OCI-LY3 (cell line): Measurements from ENCODE around the gene KBTBD8.

Experiments
- H2AFZ ChIP-seq: fragments of 200-600, 300-600 bp; shearing (Covaris generic); 2 replicates; pipeline ENCODE4 v1.6.0; 2014; ENCODE audit warnings: antibody characterized with exemption, low read depth, low read length
- H3K27ac ChIP-seq: fragments of 200-600, 300-600 bp; sonication (generic); 2 replicates; pipeline ENCODE4 v1.5.1; 2014; ENCODE audit warnings: mild to moderate bottlenecking, low read length, moderate library complexity, mixed read lengths
- H3K27me3 ChIP-seq: fragments of 200-600, 300-600 bp; sonication (generic); 2 replicates; pipeline ENCODE4 v1.6.1; 2014; ENCODE audit warnings: low read depth, low read length, mixed read lengths
- H3K36me3 ChIP-seq: fragments of 200-600, 300-600 bp; sonication (generic); replicated peaks from 2 replicates; pipeline ENCODE3; 2014; ENCODE audit warnings: low read depth, low read length, mixed read lengths
- H3K4me1 ChIP-seq: fragments of 300-600, 200-600 bp; sonication (generic); 2 replicates; pipeline ENCODE4 v1.6.1; 2014; ENCODE audit warnings: low read length, mixed read lengths
- H3K4me2 ChIP-seq: fragments of 200-600, 300-600 bp; sonication (generic); 2 replicates; pipeline ENCODE4 v1.6.1; 2014; ENCODE audit warnings: low read length, mixed read lengths
- H3K4me3 ChIP-seq: fragments of 300-600, 200-600 bp; sonication (generic); 2 replicates; pipeline ENCODE4 v1.5.1; 2014; ENCODE audit warnings: antibody characterized with exemption, mild to moderate bottlenecking, low read length, moderate library complexity
- H3K79me2 ChIP-seq: fragments of 300-600, 200-600 bp; shearing (Covaris generic); 2 replicates; pipeline ENCODE4 v1.6.1; 2014; ENCODE audit warnings: mild to moderate bottlenecking, low read length, mixed read lengths
- H3K9ac ChIP-seq: fragments of 300-600, 200-600 bp; shearing (Covaris generic); 2 replicates; pipeline ENCODE4 v1.6.0; 2014; ENCODE audit warnings: mild to moderate bottlenecking, low read length, moderate library complexity
- H3K9me3 ChIP-seq: fragments of 200-600, 300-600 bp; shearing (Covaris generic); 2 replicates; pipeline ENCODE4 v1.6.1; 2014; ENCODE audit warnings: low read length, mixed read lengths; ENCODE audit not compliant: insufficient read depth
- H4K20me1 ChIP-seq: fragments of 200-600, 300-600 bp; sonication (generic); 2 replicates; pipeline ENCODE4 v1.6.1; 2016; ENCODE audit warnings: low read length, mixed read lengths; ENCODE audit not compliant: insufficient read depth
- EZH2phosphoT487 ChIP-seq: fragments of 200-600 bp; shearing (Covaris generic); IDR thresholded peaks from 2 replicates; pipeline ENCODE4 v1.6.1; 2018; ENCODE audit warnings: antibody characterized with exemption, mixed run types, low read depth
- TF ChIP-seq, protein P1 (sequence below): fragments of 200-600, 300-600 bp; sonication (generic); IDR thresholded peaks from 2 replicates; pipeline ENCODE4 v1.5.1; 2014; ENCODE audit warnings: antibody characterized with exemption, low read length, low read depth

KBTBD8 gene

DNA sequence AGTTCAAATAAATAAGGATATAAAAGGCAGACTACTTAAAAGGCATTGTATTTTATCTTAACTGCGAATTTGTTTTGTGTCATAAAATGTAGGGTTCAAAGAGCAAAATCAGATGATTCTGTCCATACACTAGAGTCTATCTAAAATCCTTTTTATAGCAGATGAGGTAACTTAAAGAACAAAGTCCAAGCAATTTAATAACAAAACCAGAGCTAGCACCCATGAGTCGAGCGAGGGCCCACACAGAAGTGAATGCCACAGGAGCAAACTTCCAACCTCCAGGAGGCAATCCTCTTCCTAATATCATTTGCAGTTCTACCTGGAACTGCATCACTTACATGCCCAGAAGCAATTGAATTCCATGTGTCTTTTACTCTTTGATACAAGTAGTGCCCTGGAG is 35.4 kb upstream of the KBTBD8 start:
- no peak overlapping the region for H3K4me2 ChIP-seq
- peaks cover 6% of the 10 kb centered on the region for H3K27me3 ChIP-seq
- no peak for TF ChIP-seq EZH2phosphoT487
- TF ChIP-seq, protein P1, sequence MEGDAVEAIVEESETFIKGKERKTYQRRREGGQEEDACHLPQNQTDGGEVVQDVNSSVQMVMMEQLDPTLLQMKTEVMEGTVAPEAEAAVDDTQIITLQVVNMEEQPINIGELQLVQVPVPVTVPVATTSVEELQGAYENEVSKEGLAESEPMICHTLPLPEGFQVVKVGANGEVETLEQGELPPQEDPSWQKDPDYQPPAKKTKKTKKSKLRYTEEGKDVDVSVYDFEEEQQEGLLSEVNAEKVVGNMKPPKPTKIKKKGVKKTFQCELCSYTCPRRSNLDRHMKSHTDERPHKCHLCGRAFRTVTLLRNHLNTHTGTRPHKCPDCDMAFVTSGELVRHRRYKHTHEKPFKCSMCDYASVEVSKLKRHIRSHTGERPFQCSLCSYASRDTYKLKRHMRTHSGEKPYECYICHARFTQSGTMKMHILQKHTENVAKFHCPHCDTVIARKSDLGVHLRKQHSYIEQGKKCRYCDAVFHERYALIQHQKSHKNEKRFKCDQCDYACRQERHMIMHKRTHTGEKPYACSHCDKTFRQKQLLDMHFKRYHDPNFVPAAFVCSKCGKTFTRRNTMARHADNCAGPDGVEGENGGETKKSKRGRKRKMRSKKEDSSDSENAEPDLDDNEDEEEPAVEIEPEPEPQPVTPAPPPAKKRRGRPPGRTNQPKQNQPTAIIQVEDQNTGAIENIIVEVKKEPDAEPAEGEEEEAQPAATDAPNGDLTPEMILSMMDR = no peak
- H3K9ac ChIP-seq = no peak overlapping the region
- no peaks in the 10 kb centered on the region for H3K79me2 ChIP-seq
- H3K4me3 ChIP-seq = no peak overlapping the region
- no peaks in the 10 kb centered on the region for H3K4me1 ChIP-seq
- H3K36me3 ChIP-seq = no peaks in the 10 kb centered on the region
- no peak overlapping the region for H3K27ac ChIP-seq
- no peak overlapping the region for H2AFZ ChIP-seq
- no peaks in the 10 kb centered on the region for H3K9me3 ChIP-seq
- no peaks in the 10 kb centered on the region for H4K20me1 ChIP-seq

DNA sequence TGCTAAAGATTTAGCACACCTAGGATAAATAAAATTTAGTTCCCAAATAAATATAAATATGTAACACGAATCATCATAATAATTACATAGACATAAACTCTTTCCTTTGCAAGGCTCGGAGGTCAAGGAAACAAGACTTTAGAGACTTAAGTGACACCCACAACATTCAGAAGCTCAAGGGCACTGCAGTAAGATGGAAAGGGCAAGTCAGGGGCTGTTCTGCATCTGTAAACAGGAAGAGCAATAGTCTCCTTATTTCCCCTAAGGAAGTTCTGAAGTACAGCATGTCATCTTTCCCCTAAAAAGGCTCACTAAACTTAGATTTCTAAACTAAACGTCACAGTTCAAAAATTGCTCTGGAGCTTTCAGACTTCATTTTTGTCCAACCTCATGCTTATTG is 26.9 kb upstream of the KBTBD8 start:
- Histone ChIP-seq H2AFZ (peak overlapping the region; percentile 99), H4K20me1 (no peaks in the 10 kb centered on the region), H3K36me3 (no peaks in the 10 kb centered on the region), H3K27me3 (peaks cover 22% of the 10 kb centered on the region), H3K9me3 (no peaks in the 10 kb centered on the region), H3K79me2 (no peaks in the 10 kb centered on the region), H3K9ac (peak overlapping the region; percentile 68), H3K4me1 (peaks cover 18% of the 10 kb centered on the region), H3K27ac (no peak overlapping the region), H3K4me3 (peak overlapping the region; percentile 78), H3K4me2 (peak overlapping the region; percentile 96)
- TF ChIP-seq EZH2phosphoT487 = no peak
- TF ChIP-seq, protein P1 = no peak

DNA sequence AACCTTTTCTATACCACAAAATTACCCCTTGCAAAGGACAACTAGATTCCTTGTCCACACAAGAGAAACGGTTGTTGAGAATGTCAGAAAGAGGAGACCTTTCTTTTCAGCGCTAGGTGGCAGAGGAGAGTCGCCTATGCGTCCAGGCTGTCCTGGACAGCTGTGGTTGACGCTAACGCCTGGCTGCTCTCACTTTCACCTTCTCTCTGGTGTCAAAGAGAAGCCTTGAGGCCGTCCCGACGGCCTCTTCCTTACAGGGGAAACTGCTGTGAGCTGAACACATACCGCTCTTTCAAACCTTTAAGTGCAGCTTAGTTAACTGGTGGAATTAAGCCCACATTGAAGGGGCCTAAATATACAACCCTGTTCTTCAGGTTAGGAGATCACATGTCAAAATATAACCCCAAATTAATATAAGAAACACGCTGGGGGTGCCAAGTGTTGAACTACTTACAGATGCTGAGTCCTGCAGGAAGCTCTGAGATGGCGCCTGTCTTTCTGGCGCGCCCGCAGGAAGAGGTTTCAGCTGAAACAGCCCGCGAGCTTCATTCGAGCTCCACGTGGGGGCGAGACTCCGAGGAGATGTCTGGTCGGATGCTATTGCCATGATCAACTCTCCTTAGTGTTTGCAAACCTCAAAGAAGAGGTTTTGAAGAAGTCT is 26.1 kb upstream of the KBTBD8 start:
- peaks cover 18% of the 10 kb centered on the region for H3K27me3 ChIP-seq
- no peaks in the 10 kb centered on the region for H3K79me2 ChIP-seq
- H3K4me1 ChIP-seq = peaks cover 18% of the 10 kb centered on the region
- peak overlapping the region; percentile 78 for H3K4me3 ChIP-seq
- H3K9me3 ChIP-seq = no peaks in the 10 kb centered on the region
- TF ChIP-seq, protein P1 = peak; percentile 86
- TF ChIP-seq EZH2phosphoT487 = no peak
- H3K9ac ChIP-seq = peak overlapping the region; percentile 68
- H2AFZ ChIP-seq = peak overlapping the region; percentile 99
- H3K36me3 ChIP-seq = no peaks in the 10 kb centered on the region
- H3K27ac ChIP-seq = peak overlapping the region; percentile 43
- peak overlapping the region; percentile 96 for H3K4me2 ChIP-seq
- no peaks in the 10 kb centered on the region for H4K20me1 ChIP-seq

DNA sequence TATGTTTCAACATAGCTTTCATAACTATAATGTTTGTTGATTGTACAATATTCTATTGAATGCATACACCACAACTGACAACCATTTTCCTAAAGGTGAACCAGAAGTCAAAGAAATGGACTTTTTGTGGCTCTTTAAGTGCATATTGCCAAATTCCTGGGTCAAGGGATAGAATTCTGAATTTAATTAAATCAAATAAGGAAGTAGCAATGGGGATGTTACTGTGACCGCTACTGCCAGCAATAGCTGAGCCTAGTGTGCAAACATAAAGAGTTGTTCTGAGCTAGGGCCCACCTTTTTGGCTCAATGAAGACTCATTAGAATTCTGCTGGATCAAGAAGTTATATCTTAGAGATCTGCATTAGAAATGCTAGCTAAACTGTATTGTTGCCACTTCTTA is 17.3 kb upstream of the KBTBD8 start:
- H2AFZ ChIP-seq = no peak overlapping the region
- TF ChIP-seq EZH2phosphoT487 = no peak
- TF ChIP-seq, protein P1 = no peak
- no peaks in the 10 kb centered on the region for H3K9me3 ChIP-seq

More for the DNA sequence above, 17.3 kb upstream of the KBTBD8 start:
- H4K20me1 ChIP-seq = no peaks in the 10 kb centered on the region
- H3K36me3 ChIP-seq = no peaks in the 10 kb centered on the region
- no peak overlapping the region for H3K9ac ChIP-seq
- H3K79me2 ChIP-seq = no peaks in the 10 kb centered on the region
- H3K4me3 ChIP-seq = no peak overlapping the region
- no peak overlapping the region for H3K27ac ChIP-seq
- no peaks in the 10 kb centered on the region for H3K27me3 ChIP-seq
- no peak overlapping the region for H3K4me2 ChIP-seq
- peaks cover 6% of the 10 kb centered on the region; the same call in 1 of the 2 replicates for H3K4me1 ChIP-seq
